ENCODE measurements around the gene ZSCAN1.

Gene ZSCAN1

GRCh38 chr19:58037927-58038687 lies 4.3 kb downstream of the ZSCAN1 start:
- H3K27ac ChIP-seq = no peak overlapping the region
- H3K4me3 ChIP-seq = no peak overlapping the region

GRCh38 chr19:58038688-58039204 lies 4.9 kb downstream of the ZSCAN1 start:
- Histone ChIP-seq H3K27ac (no peak overlapping the region), H3K4me3 (no peak overlapping the region)

- Histone ChIP-seq H3K4me3 (no peak overlapping the region), H3K27ac (no peak overlapping the region)
These were observed 7.1 kb downstream of the ZSCAN1 start for GRCh38 chr19:58040751-58041525.

- Histone ChIP-seq H3K4me3 (no peak overlapping the region), H3K27ac (no peak overlapping the region)
These were observed 8.9 kb downstream of the ZSCAN1 start for GRCh38 chr19:58042495-58043340.

GRCh38 chr19:58044391-58044790 lies 10.6 kb downstream of the ZSCAN1 start:
- Histone ChIP-seq H3K4me3 (no peak overlapping the region), H3K27ac (no peak overlapping the region)

- Histone ChIP-seq H3K27ac (no peak overlapping the region), H3K4me3 (no peak overlapping the region)
These were observed 11.1 kb downstream of the ZSCAN1 start for GRCh38 chr19:58044886-58045285.

GRCh38 chr19:58045411-58046050 lies 11.7 kb downstream of the ZSCAN1 start:
- H3K4me3 ChIP-seq = no peak overlapping the region
- H3K27ac ChIP-seq = no peak overlapping the region

- no peak overlapping the region for H3K27ac ChIP-seq
These were observed 13.0 kb downstream of the ZSCAN1 start for GRCh38 chr19:58046856-58047255.

GRCh38 chr19:58047672-58048071 lies 13.8 kb downstream of the ZSCAN1 start:
- no peak overlapping the region for H3K27ac ChIP-seq
- no peak overlapping the region for H3K4me3 ChIP-seq

More at GRCh38 chr19:58046856-58047255, 13.0 kb downstream of the ZSCAN1 start:
- H3K4me3 ChIP-seq = no peak overlapping the region

- no peak overlapping the region for H3K27ac ChIP-seq
- no peak overlapping the region for H3K4me3 ChIP-seq
These were observed 18.4 kb downstream of the ZSCAN1 start for GRCh38 chr19:58052256-58052655.

- Histone ChIP-seq H3K27ac (no peak overlapping the region), H3K4me3 (no peak overlapping the region)
These were observed 19.8 kb downstream of the ZSCAN1 start for GRCh38 chr19:58053480-58054156.

GRCh38 chr19:58054901-58055874 lies 21.4 kb downstream of the ZSCAN1 start:
- Histone ChIP-seq H3K4me3 (peak overlapping the region in 4 of 7 experiments; percentile 6 to 26 (median 16)), H3K27ac (peak overlapping the region in 3 of 21 experiments; percentile 18 to 50 (median 50))

- no peak overlapping the region for H3K4me3 ChIP-seq
- no peak overlapping the region for H3K27ac ChIP-seq
These were observed 22.4 kb downstream of the ZSCAN1 start for GRCh38 chr19:58056261-58056660.

- Histone ChIP-seq H3K4me3 (no peak overlapping the region), H3K27ac (no peak overlapping the region)
These were observed 23.0 kb downstream of the ZSCAN1 start for GRCh38 chr19:58056861-58057260.

GRCh38 chr19:58058467-58058866 lies 24.6 kb downstream of the ZSCAN1 start:
- H3K27ac ChIP-seq = peak overlapping the region in 14 of 21 experiments; percentile 67 to 94 (median 90)
- peak overlapping the region in 1 of 7 experiments; percentile 63 for H3K4me3 ChIP-seq

- H3K27ac ChIP-seq = peak within 1 kb of the TSS in 20 of 21 experiments; percentile 47 to 94 (median 88)
- H3K4me3 ChIP-seq = peak within 1 kb of the TSS; percentile 26 to 63 (median 51)
These were observed 25.3 kb downstream of the ZSCAN1 start, which contains the start of gene ZNF135 for GRCh38 chr19:58059003-58059670. TSS of gene ZNF135 (plus strand) at chr19:58059282. CDS start at chr19:58060003, 721 bp downstream.

GRCh38 chr19:58059671-58060078 lies 25.9 kb downstream of the ZSCAN1 start:
- H3K4me3 ChIP-seq = peak overlapping the region; percentile 26 to 63 (median 51)
- peak overlapping the region in 20 of 21 experiments; percentile 47 to 94 (median 88) for H3K27ac ChIP-seq

All from skin epidermis (tissue), 12 donors.